GM12878 (cell line): ENCODE measurements around the gene TLNRD1. TPM values are rescaled to one million over a fixed set of nuclear protein-coding genes. Genes with fewer than 3 reads are reported as not detected.

Source experiments
- ATAC-seq: fragments of 200-7000 bp; cut with Tn5 transposase; 3 replicates; pipeline ENCODE4 v1.9.1; 2020; ENCODE audit warnings: mild to moderate bottlenecking, moderate library complexity
- BruUV-seq: library from RNA; stranded (reverse); fragments of 400-500 nt; replicated peaks from 2 replicates; lab custom pipeline; 2021; lab: Mats Ljungman, UMichigan
- CTCF ChIA-PET: fragments of 300-600 bp; sonication (Branson Sonifier 250); formaldehyde crosslinking; extraction: SDS; loops from one replicate; lab custom pipeline; 2021; ENCODE audit warnings: inconsistent platforms; lab: Yijun Ruan, JAX
- POLR2A ChIA-PET: fragments of 350-600 bp; formaldehyde crosslinking; extraction: SDS; loops from one replicate; lab custom pipeline; 2021; ENCODE audit warnings: inconsistent platforms; lab: Charles Lee
- RAD21 ChIA-PET: fragments of 300-600 bp; sonication (Branson Sonifier 250); formaldehyde crosslinking; loops from one replicate; lab custom pipeline; 2023; ENCODE audit warnings: antibody characterized with exemption; ENCODE audit not compliant: unreplicated experiment; lab: Charles Lee
- SMC1A ChIA-PET: fragments of 300-600 bp; sonication (Branson Sonifier 250); formaldehyde crosslinking; loops from one replicate; lab custom pipeline; 2023; ENCODE audit not compliant: unreplicated experiment, uncharacterized antibody; lab: Charles Lee
- DNase-seq: peaks from one replicate; pipeline ENCODE4 v3.0.0-alpha.2; 2011; ENCODE audit warnings: low read depth, low spot score
- FAIRE-seq: peaks from 3 replicates; lab custom pipeline; 2011; peaks lifted over from hg19 to GRCh38; lab: Jason Lieb, UNC
- H2AFZ ChIP-seq: 2 replicates; pipeline ENCODE4 v1.6.0; 2011; ENCODE audit warnings: low read depth, low read length, control low read depth; ENCODE audit not compliant: control insufficient read depth
- H3K27ac ChIP-seq: 2 replicates; pipeline ENCODE4 v1.5.1; 2011; ENCODE audit warnings: control low read depth; ENCODE audit not compliant: control insufficient read depth, insufficient read depth
- H3K27me3 ChIP-seq, 2 experiments: replicated peaks in 1 of 2; 2 replicates each; pipeline versions ENCODE4 v1.6.0 to v1.6.1; 2011; ENCODE audit warnings: low read length in 1 of 2; ENCODE audit not compliant: control insufficient read depth in 2 of 2, insufficient read depth in 2 of 2
- H3K36me3 ChIP-seq, 2 experiments: 2 replicates each; pipeline ENCODE4 v1.5.1; 2011; ENCODE audit warnings: low read length in 1 of 2; ENCODE audit not compliant: control insufficient read depth in 2 of 2, insufficient read depth in 2 of 2
- H3K4me1 ChIP-seq: 2 replicates; pipeline ENCODE4 v1.6.1; 2011; ENCODE audit warnings: mild to moderate bottlenecking, low read length, moderate library complexity, mixed read lengths; ENCODE audit not compliant: control insufficient read depth, insufficient read depth
- H3K4me2 ChIP-seq: 2 replicates; pipeline ENCODE4 v1.6.0; 2011; ENCODE audit warnings: control low read depth; ENCODE audit not compliant: control insufficient read depth, insufficient read depth
- H3K4me3 ChIP-seq: fragments of 200-600 bp; sonication (generic); 2 replicates; pipeline ENCODE4 v1.5.1; 2016
- H3K79me2 ChIP-seq: 2 replicates; pipeline ENCODE4 v1.6.0; 2011; ENCODE audit warnings: low read length; ENCODE audit not compliant: control insufficient read depth, insufficient read depth
- H3K9ac ChIP-seq: 2 replicates; pipeline ENCODE4 v1.8.0; 2011; ENCODE audit warnings: low read length, control low read depth, mixed read lengths; ENCODE audit not compliant: control insufficient read depth, insufficient read depth
- H3K9me3 ChIP-seq: replicated peaks from 3 replicates; pipeline ENCODE4 v1.5.1; 2011; ENCODE audit warnings: mild to moderate bottlenecking, low read length; ENCODE audit not compliant: control insufficient read depth, insufficient read depth
- H4K20me1 ChIP-seq: 2 replicates; pipeline ENCODE4 v1.6.0; 2011; ENCODE audit not compliant: control insufficient read depth, insufficient read depth
- CHD1 ChIP-seq: IDR thresholded peaks from 2 replicates; pipeline ENCODE4 v1.6.1; 2012; ENCODE audit warnings: low read depth, low read length, improper control_type of control experiment
- JUNB ChIP-seq: IDR thresholded peaks from 2 replicates; pipeline ENCODE4 v1.6.1; 2016; ENCODE audit warnings: antibody characterized with exemption, mild to moderate bottlenecking
- MEF2A ChIP-seq: IDR thresholded peaks from 2 replicates; pipeline ENCODE4 v1.6.1; 2011; ENCODE audit warnings: low read depth, mild to moderate bottlenecking, low read length, moderate library complexity; ENCODE audit not compliant: insufficient read depth
- PAX5 ChIP-seq: IDR thresholded peaks from 2 replicates; pipeline ENCODE4 v1.6.1; 2011; ENCODE audit warnings: low read depth, low read length, borderline replicate concordance
- SMAD5 ChIP-seq: IDR thresholded peaks from 2 replicates; pipeline ENCODE4 v1.6.1; 2016; ENCODE audit warnings: antibody characterized with exemption, low read depth
- SUPT20H ChIP-seq: IDR thresholded peaks from 2 replicates; pipeline ENCODE4 v1.6.1; 2011; ENCODE audit warnings: low read depth, mild to moderate bottlenecking, low read length, moderate library complexity, borderline replicate concordance; ENCODE audit not compliant: control insufficient read depth
- TAF1 ChIP-seq: IDR thresholded peaks from 2 replicates; pipeline ENCODE4 v1.6.1; 2011; ENCODE audit warnings: mild to moderate bottlenecking, low read depth, low read length, borderline replicate concordance
- YBX1 ChIP-seq: fragments of 450-650 bp; IDR thresholded peaks from 2 replicates; pipeline ENCODE4 v1.6.1; 2016; ENCODE audit warnings: antibody characterized with exemption
- ZNF622 ChIP-seq: fragments of 450-650 bp; IDR thresholded peaks from 2 replicates; pipeline ENCODE4 v1.6.1; 2017; ENCODE audit warnings: mild to moderate bottlenecking, inconsistent platforms
- WGBS: methylation state at CpG from one replicate; pipeline ENCODE4 v1.1.6; 2016; ENCODE audit warnings: low lambda C conversion rate; ENCODE audit not compliant: insufficient replicate concordance, insufficient coverage; ENCODE audit errors: missing lambda C conversion rate; 5-methylcytosine and 5-hydroxymethylcytosine counted together
- in situ Hi-C: fragments of 300-500 bp; cut with MboI; formaldehyde crosslinking; loops from 9 replicates; pipeline ENCODE4 v1.14.3; 2018; ENCODE audit warnings: mixed read lengths
- intact Hi-C: fragments of 100-400 bp; cut with micrococcal nuclease; formaldehyde crosslinking; loops from one replicate; pipeline ENCODE4 v1.14.2; 2022; ENCODE audit not compliant: unreplicated experiment
- polyA plus RNA-seq, 11 experiments: library from polyadenylated mRNA; depleted of rRNA in 4 of 11; unstranded in 6 of 11; stranded (reverse) in 5 of 11; fragments of >200 nt; fragmentation: Nextera tagmentation in 4 of 11; fragmentation: Illumina TruSeq in 1 of 11; extraction: Ambion mirVana in 4 of 11; extraction: Trizol in 1 of 11; gene quantifications; 1 replicate in 1 of 11; 2 replicates in 10 of 11; pipeline versions ENCODE4 v1.2.1 to v1.2.3, GENCODE V29; 2011 to 2016; ENCODE audit warnings: inconsistent platforms in 2 of 11, missing spikeins in 2 of 11, low read depth in 1 of 11
- total RNA-seq, 4 experiments: library from RNA; depleted of rRNA in 3 of 4; stranded (reverse); fragments of >200 nt in 3 of 4; fragmentation: Illumina TruSeq in 1 of 4; extraction: Trizol in 1 of 4; gene quantifications; 2 replicates each; pipeline versions ENCODE4 v1.2.1 to v1.2.3, GENCODE V29; 2013 to 2021
- TF ChIP-seq, protein P1 (sequence below): fragments of 450-650 bp; conservative IDR thresholded peaks from 2 replicates; pipeline ENCODE4 v1.6.1; 2017; ENCODE audit warnings: mild to moderate bottlenecking, moderate library complexity
- TF ChIP-seq, protein P2 (sequence below): fragments of 450-650 bp; IDR thresholded peaks from 2 replicates; pipeline ENCODE4 v1.6.1; 2016; ENCODE audit warnings: mild to moderate bottlenecking
- TF ChIP-seq, protein P3 (sequence below): fragments of 450-650 bp; IDR thresholded peaks from 2 replicates; pipeline ENCODE4 v1.6.1; 2017; ENCODE audit warnings: mild to moderate bottlenecking, moderate library complexity

The TLNRD1 gene
- total and polyA plus RNA-seq, 10 of the 15 experiments (the other 5 are each of a cell fraction or from before 2014, with no cell fraction given), result 2.5 to 44.8 (median 9.1) TPM

DNA sequence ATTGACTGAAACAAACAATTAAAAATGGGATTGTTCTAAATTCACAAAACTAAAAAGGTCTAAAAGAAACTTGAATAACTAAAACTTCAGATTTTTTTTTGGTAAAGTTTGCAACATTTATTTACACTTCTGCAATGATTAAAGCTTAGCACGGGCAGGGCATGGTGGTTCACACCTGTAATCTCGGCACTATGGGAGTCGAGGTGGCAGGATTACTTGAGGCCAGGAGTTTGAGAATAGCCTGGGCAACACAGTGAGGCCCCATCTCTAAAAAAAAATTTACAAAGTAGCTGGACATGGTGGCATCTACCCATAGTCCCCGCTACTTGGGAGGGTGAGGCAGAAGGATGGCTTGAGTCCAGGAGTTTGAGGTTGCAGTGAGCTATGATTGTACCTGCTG lies 31.6 kb downstream of the TLNRD1 start:
- POLR2A ChIA-PET, result no interaction called here
- no peak for FAIRE-seq
- Histone ChIP-seq H3K9ac (no peak overlapping the region), H3K4me2 (no peak overlapping the region), H2AFZ (no peak overlapping the region), H3K36me3 (no peaks in the 10 kb centered on the region), H3K27ac (no peak overlapping the region), H3K4me3 (no peak overlapping the region), H4K20me1 (no peaks in the 10 kb centered on the region), H3K79me2 (no peaks in the 10 kb centered on the region), H3K9me3 (peaks cover 5% of the 10 kb centered on the region), H3K4me1 (peaks cover under 1% of the 10 kb centered on the region), H3K27me3 (no peaks in the 10 kb centered on the region)
- no peak for DNase-seq
- SMC1A ChIA-PET, result interaction anchor here (1.0 to 1.5 kb wide), 3 partner anchors 14 to 34 kb away, joined by 3 to 5 read pairs (median 3); no protein-coding TSS in a partner anchor
- in situ Hi-C loops (no loop called here), intact Hi-C loops (no loop called here)
- CTCF ChIA-PET, result interaction anchor here (0.6 to 1.3 kb wide), 3 partner anchors 12 to 243 kb away, joined by 3 read pairs; no protein-coding TSS in a partner anchor
- WGBS, result 67% methylated on average over 4 of the region's 4 CpGs
- no TSS peak for BruUV-seq
- RAD21 ChIA-PET, result interaction anchor here (1.0 to 1.5 kb wide), 2 partner anchors 9 to 235 kb away, joined by 3 read pairs; no protein-coding TSS in a partner anchor
- ATAC-seq, result no peak
- TF ChIP-seq CHD1 (no peak), JUNB (no peak), TAF1 (no peak), SUPT20H (no peak), YBX1 (no peak), ZNF622 (no peak), MEF2A (no peak), PAX5 (no peak), SMAD5 (no peak)
- TF ChIP-seq, protein P1, sequence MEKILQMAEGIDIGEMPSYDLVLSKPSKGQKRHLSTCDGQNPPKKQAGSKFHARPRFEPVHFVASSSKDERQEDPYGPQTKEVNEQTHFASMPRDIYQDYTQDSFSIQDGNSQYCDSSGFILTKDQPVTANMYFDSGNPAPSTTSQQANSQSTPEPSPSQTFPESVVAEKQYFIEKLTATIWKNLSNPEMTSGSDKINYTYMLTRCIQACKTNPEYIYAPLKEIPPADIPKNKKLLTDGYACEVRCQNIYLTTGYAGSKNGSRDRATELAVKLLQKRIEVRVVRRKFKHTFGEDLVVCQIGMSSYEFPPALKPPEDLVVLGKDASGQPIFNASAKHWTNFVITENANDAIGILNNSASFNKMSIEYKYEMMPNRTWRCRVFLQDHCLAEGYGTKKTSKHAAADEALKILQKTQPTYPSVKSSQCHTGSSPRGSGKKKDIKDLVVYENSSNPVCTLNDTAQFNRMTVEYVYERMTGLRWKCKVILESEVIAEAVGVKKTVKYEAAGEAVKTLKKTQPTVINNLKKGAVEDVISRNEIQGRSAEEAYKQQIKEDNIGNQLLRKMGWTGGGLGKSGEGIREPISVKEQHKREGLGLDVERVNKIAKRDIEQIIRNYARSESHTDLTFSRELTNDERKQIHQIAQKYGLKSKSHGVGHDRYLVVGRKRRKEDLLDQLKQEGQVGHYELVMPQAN, result no peak
- TF ChIP-seq, protein P2, sequence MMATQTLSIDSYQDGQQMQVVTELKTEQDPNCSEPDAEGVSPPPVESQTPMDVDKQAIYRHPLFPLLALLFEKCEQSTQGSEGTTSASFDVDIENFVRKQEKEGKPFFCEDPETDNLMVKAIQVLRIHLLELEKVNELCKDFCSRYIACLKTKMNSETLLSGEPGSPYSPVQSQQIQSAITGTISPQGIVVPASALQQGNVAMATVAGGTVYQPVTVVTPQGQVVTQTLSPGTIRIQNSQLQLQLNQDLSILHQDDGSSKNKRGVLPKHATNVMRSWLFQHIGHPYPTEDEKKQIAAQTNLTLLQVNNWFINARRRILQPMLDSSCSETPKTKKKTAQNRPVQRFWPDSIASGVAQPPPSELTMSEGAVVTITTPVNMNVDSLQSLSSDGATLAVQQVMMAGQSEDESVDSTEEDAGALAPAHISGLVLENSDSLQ, result no peak
- TF ChIP-seq, protein P3, sequence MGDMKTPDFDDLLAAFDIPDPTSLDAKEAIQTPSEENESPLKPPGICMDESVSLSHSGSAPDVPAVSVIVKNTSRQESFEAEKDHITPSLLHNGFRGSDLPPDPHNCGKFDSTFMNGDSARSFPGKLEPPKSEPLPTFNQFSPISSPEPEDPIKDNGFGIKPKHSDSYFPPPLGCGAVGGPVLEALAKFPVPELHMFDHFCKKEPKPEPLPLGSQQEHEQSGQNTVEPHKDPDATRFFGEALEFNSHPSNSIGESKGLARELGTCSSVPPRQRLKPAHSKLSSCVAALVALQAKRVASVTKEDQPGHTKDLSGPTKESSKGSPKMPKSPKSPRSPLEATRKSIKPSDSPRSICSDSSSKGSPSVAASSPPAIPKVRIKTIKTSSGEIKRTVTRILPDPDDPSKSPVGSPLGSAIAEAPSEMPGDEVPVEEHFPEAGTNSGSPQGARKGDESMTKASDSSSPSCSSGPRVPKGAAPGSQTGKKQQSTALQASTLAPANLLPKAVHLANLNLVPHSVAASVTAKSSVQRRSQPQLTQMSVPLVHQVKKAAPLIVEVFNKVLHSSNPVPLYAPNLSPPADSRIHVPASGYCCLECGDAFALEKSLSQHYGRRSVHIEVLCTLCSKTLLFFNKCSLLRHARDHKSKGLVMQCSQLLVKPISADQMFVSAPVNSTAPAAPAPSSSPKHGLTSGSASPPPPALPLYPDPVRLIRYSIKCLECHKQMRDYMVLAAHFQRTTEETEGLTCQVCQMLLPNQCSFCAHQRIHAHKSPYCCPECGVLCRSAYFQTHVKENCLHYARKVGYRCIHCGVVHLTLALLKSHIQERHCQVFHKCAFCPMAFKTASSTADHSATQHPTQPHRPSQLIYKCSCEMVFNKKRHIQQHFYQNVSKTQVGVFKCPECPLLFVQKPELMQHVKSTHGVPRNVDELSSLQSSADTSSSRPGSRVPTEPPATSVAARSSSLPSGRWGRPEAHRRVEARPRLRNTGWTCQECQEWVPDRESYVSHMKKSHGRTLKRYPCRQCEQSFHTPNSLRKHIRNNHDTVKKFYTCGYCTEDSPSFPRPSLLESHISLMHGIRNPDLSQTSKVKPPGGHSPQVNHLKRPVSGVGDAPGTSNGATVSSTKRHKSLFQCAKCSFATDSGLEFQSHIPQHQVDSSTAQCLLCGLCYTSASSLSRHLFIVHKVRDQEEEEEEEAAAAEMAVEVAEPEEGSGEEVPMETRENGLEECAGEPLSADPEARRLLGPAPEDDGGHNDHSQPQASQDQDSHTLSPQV, result no peak
- TF ChIP-seq, all 136 proteins: peak for 0
